Activated gamma-delta T cell treated with Interleukin-2 at 50 U/mL for 16 hours (primary cell): ENCODE results near the gene ELAVL3.
A peak's percentile ranks its signal among the peaks of the same experiment; 100 is the strongest.
"Not testable (repeated sequence)": the region's sequence is repeated elsewhere in the genome, so short reads cannot be mapped to it uniquely, and the experiment has no call there.

Experiments
- DNase-seq: peaks from one replicate; pipeline ENCODE4 v3.0.0-alpha.2; 2020

The ELAVL3 gene

GRCh38 chr19:11486661-11487503 is 6.0 kb upstream of the ELAVL3 start:
- DNase-seq: no peak

DNA sequence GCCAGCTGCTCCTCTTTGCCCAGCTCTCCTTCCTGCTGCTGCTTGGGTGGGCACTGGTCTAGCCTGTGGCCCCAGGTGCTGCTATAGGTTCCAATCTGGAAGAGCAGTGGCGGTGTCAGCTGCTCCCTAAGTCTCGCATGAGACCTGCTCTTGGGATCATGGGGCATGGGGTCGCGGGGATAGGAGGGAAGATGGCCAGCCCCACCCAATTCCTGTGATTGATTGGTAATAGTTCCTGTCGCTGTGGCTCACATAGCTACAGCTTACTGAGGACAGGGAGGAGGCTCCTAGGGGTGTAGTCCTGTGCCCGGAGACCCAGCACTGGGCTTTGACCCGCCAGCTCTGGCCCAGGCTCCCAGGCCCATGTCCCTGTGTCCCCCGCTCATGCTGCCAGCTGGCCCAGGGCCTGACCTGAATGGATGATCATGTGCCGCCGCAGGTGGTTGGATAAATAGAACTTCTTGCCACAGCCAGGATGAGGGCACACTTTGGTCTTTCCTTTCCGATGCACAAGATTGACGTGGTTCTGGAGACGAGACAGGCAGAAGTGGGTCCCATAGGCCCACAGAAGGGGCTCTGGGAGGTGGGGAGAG is 4.5 kb upstream of the ELAVL3 start:
- DNase-seq: no peak

DNA sequence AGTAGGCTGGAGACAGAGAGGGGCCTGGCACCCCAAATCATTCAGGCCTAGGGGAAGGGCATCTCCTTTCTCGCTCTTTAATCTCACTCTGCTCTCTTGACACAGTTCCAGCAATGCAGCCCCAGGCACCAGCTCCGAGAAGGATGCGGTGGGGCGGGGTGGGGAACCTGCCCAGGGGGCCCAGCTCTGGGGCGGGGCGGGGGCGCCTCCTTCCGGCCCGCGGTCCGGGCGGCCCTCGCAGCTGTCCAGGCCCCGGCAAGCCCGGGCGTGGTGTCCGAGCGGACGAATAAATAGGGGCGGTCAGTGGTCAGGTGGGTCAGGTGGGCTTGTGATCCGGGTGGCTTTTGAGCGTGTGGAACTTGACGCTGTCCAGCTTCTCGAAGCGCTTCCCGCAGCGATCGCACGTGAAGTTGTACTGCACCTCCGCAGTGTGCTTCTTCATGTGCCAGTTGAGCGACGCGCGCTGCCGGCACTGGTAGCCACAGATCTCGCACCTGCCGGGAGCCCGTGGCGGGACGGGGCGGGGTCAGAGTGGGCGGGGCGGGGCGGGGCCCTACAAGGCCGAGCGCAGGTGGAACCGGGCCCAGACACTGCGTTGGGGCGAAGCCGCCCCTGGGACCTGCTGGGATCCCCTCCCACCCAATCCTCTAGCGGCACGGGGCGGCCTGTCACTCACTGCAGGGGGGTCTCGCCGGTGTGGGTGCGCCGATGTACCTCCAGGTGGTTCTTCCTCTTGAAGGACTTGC is 2.7 kb upstream of the ELAVL3 start:
- DNase-seq: no peak

- DNase-seq: peak; percentile 74
These were observed 1.7 kb upstream of the ELAVL3 start for GRCh38 chr19:11482384-11483050.

- DNase-seq: peak; percentile 18
These were observed 913 bp upstream of the ELAVL3 start for GRCh38 chr19:11481534-11482383.

- DNase-seq: no peak
These were observed 740 bp downstream of the ELAVL3 start for GRCh38 chr19:11479898-11480714.

DNA sequence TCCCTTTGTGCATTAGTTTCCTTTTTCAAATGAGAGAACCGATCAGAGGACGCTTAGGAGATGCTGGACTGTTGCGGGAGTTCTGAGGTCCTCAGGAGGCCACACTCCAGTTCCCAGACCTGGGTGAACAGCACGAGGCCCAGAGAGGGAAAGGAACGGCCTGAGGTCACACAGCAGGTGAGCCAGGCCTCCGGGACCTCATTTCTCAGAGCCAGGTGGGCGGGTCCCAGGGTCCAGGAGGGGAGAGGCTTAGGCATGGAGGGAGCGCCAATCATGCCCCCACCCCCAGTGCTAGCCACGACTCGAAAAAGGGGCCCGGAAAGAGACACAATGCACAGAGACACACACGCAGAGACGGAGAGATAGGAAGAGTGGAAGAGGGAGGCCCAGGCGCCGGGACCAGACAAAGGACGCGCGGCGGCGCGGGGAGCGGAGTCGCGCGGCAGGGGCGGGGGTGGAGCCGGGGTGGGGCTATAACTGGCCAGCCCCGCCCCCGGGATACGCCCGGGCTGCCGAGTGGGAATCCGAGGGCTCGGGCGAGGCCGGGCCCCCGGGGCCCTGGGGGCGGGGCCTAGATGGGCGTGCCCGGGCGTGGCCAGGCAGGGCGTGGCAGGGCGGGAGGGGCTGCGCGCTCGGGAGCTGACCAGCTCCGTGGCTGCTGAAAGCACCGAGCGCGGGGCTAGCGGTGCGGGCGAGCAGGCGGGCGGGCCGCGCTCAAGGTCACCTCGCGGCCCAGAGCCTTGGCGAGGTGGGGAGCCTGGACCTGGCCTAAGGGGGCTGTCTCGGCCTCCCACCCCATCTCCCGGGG is 1.6 kb downstream of the ELAVL3 start:
- DNase-seq: no peak

DNA sequence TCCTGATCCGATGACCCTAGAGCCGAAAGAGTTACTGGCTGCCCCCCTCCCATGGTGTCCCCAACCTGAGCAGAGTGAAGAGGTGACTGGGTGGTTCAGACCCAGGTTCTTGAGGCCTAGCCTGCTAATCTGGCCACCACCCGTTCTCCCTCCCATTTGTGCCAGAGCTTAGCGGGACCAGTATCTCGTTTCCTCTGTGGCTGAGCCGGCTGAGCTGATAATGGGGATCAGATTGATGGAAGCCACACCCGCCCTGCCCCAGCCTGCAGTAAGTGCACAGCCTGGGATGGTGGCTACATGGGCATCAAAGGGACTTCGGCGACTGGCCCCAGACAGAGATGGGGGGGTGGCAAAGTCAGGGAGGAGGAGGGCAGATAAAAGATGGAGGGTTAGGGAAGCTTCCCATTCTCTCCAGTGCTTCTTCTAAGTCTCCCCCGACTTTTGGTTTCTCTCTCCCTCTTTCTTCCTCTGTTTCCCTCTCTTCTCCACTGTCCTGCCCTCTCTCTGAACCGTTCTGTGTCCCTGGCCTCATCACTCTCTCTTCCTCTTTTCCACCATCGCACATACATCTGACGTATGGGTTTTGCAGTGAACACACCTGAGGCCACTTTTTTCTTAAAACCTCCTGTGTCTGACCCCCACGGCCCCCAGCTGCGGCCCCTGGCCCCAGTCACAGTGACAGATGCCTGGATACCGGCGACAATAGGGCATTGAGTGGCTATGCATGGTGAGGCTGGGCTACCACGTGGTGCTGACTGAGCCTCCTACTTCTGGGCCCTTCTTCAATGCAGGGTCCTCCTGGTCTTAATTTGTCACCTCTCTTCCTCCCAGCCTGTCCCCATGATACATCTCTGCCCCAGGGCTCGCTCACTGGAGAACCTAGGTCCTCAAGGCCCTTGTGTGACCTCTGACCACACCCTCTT is 2.4 kb downstream of the ELAVL3 start:
- DNase-seq: no peak

DNA sequence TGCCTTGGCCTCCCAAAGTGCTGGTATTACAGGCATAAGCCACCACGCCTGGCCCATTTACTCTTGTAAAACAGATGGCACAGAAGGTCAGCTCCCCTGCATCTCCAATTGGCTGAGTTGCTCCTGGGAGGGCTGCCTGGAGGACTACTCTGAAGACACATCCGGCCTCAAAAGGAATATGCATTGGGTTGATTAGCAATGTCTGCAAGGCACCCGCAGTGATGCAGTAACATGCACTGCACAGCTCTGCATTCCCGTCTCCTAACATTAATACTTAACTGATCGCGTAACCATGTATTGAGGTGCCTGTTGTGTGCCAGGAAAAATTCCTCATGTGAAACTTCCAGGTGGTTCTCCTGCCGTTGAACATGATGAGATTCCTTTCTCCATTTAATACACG is 5.0 kb downstream of the ELAVL3 start:
- DNase-seq: no peak

DNA sequence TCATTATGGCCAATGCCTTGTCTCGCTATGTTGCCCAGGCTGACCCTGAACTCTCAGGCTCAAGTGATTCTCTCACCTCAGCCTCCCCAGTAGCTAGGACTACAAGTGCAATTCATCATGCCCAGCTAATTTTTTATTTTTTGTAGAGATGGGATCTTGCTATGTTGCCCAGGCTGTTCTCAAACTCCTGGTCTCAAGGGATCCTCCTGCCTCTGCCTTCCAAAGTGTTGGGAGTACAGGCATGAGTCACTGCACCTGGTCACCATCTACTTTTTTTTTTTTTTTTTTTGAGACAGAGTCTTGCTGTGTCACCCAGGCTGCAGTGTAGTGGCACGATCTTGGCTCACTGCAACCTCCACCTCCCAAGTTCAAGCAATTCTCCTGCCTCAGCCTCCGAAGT is 5.5 kb downstream of the ELAVL3 start:
- not testable (repeated sequence) for DNase-seq

- no peak for DNase-seq
These were observed 7.1 kb downstream of the ELAVL3 start for GRCh38 chr19:11473725-11474124.

DNA sequence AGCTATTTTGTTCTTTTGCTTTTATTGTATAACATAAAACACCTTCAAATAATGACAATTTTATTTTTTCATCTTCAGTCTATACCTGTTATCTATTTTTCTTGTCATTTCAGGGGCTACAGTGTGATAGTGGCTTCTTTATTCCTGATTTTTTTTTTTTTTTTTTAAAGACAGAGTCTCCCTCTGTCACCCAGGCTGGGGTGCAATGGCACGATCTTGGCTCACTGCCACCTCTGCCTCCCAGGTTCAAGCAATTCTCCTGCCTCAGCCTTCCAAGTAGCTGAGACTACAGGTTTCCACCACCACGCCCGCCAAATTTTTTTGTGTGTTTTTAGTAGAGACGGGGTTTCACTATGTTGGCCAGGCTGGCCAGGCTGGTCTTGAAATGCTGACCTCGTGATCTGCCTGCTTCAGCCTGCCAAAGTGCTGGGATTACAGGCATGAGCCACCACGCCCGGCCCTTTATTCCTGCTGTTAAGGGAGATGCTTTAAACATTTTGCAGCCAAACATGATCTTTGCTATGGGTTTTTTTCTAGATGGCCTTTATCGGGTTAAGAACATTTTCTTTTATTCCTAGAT is 12.5 kb downstream of the ELAVL3 start:
- not testable (repeated sequence) for DNase-seq

DNA sequence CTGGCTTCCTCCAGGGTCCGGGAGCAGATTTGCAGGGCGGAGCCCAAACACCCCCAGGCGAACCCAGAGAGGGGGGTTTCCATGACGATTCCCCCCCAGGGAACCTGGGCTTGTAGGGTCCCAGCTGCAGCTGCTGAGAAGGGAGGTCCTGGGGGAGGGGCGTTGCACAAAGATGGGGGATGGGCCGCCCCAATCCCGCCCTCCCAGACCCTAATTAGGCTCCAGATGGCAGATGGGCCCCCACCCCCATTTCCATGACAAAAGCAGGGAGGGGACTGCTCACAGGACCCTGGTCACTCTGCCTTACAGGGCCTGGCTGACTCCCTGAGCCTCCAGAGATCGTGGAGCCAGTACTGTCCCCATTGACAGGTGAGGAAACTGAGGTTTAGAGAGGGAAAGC is 15.2 kb downstream of the ELAVL3 start:
- DNase-seq: no peak

DNA sequence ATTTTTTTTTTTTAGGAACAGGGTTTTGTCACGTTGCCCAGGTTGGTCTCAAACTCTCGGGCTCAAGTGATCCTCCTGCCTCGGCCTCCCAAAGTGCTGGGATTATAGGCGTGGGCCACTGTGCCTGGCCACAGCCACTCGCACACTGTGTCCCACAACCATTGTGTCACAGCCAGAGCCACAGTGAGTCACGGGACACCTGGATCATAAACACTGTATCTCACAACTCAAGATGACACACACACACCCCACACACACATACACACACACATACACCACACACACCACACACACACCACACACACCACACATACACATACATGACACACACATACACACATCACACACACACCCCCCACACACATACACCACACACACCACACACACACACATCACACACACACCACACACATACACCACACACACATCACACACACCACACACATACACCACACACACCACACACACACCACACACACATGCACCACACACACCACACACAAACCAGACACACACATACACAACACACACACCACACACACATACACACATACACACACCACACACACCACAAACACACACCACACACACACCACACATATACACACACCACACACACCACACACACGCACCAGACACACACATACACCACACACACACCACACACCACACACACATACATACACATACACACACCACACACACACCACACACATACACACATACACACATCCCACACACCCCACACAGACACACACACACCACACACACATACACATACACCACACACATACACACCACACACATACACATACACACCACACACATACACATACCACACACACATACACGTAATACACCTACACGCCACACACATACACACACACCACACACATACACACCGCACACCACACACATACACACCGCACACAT is 16.2 kb downstream of the ELAVL3 start:
- no peak for DNase-seq

DNA sequence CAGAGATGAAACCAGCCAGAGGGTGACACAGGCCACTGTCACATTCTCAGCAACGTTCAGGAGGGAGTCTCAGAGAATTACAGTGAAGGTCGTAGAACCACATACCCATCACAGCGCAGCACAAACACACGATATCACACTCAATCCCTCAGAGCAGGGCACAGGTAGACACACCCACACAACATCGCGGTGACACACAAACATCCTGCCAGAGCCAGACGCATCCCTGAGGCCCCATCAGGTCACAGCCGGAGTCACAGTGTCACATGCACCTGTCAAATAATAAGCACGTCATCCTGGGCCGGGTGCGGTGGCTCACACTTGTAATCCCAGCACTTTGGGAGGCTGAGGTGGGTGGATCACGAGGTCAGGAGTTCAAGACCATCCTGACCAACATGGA is 17.5 kb downstream of the ELAVL3 start:
- DNase-seq: no peak

DNA sequence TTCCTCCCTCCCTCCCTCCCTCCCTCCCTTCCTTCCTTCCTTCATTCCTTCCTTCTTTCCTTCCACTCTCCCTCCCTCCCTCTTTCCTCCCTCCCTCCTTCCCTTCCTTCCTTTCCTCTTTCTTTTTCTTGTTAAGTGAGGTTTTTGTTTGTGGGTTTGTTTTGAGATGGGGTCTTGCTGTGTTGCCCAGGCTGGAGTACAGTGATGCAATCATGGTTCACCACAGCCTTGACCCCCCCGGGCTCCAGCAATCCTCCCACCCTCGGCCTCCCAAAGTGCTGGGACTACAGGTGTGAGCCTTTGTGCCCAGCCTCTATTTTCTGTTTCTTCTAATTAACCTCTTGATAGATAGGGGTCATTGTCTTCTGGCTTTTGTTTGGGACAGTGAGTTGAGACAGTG is 19.4 kb downstream of the ELAVL3 start:
- no peak for DNase-seq

DNA sequence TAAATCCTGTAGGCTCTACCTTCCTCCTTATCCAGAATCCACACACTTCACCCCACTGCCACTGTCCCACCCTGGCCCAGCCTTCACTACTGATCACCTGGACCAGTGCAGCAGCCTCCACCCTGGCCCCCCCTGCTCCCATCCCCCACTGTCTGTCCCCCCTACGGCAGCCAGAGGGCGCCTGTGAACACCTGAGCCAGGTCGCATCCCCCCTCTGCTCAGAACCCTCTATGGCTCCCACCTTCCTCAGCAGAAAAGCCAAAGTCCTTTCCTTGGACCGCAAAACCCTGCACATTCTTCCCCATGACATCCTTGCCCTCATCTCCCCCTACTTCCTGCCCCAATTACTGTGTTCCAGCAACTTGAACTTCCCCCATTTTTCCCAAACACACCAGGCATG is 20.6 kb downstream of the ELAVL3 start:
- no peak for DNase-seq

- DNase-seq: not testable (repeated sequence)
These were observed 21.9 kb downstream of the ELAVL3 start for GRCh38 chr19:11458912-11459311.
